ENCODE results near the gene CEP112. TPM values are rescaled to one million over a fixed set of nuclear protein-coding genes. Genes with fewer than 3 reads are reported as not detected.

Gene CEP112
- total RNA-seq, 4 donors from 2014 or later: 1.1 to 12.9 (median 9.1) TPM

- Histone ChIP-seq H3K36me3 (no peaks in the 10 kb centered on the region), H3K27me3 (no peaks in the 10 kb centered on the region), H3K9me3 (no peaks in the 10 kb centered on the region), H3K4me3 (no peak overlapping the region), H3K4me1 (no peaks in the 10 kb centered on the region), H3K27ac (no peak overlapping the region)
- no peak for DNase-seq
- intact Hi-C loops (cut with DNase I; ENCODE audit: low total_unique reads) (no loop called here), in situ Hi-C loops (cut with MboI; ENCODE audit: low pct_ligation_motif_present in 1 of 4, low pct_unique_long_range_greater_than_20kb in 1 of 4, low sequenced_read_pairs in 3 of 4) (no loop called here)
- TF ChIP-seq POLR2A (IDR thresholded peaks at IDR 0.05) (no peak), POLR2AphosphoS5 (IDR thresholded peaks at IDR 0.05) (no peak), EP300 (IDR thresholded peaks at IDR 0.05; ENCODE audit: low read depth) (no peak), CTCF (IDR thresholded peaks at IDR 0.05) (no peak)
- WGBS, 2 donors (ENCODE audit: low coverage in 1 of 2): 79 to 86% methylated on average over 3 of the region's 3 CpGs
Measured at GRCh38 chr17:65893692-65894279, 298.1 kb downstream of the CEP112 start.

- in situ Hi-C loops (cut with MboI; ENCODE audit: low pct_ligation_motif_present in 1 of 4, low pct_unique_long_range_greater_than_20kb in 1 of 4, low sequenced_read_pairs in 3 of 4) (no loop called here), intact Hi-C loops (cut with DNase I; ENCODE audit: low total_unique reads) (no loop called here)
- Histone ChIP-seq H3K9me3 (no peaks in the 10 kb centered on the region), H3K4me3 (no peak overlapping the region), H3K27me3 (no peaks in the 10 kb centered on the region), H3K4me1 (no peaks in the 10 kb centered on the region), H3K27ac (no peak overlapping the region), H3K36me3 (no peaks in the 10 kb centered on the region)
- TF ChIP-seq CTCF (IDR thresholded peaks at IDR 0.05) (no peak), POLR2AphosphoS5 (IDR thresholded peaks at IDR 0.05) (no peak), POLR2A (IDR thresholded peaks at IDR 0.05) (no peak), EP300 (IDR thresholded peaks at IDR 0.05; ENCODE audit: low read depth) (no peak)
- DNase-seq: no peak
- WGBS, 2 donors (ENCODE audit: low coverage in 1 of 2): 74 to 82% methylated on average over 3 to 5 of the region's 5 CpGs
Measured at GRCh38 chr17:65892912-65893377, 299.0 kb downstream of the CEP112 start.

GRCh38 chr17:65891231-65891735 is 300.6 kb downstream of the CEP112 start:
- H3K27ac ChIP-seq: no peak overlapping the region
- no peaks in the 10 kb centered on the region for H3K4me1 ChIP-seq
- 92 to 100% methylated on average over 1 to 7 of the region's 7 CpGs for WGBS, 2 donors (ENCODE audit: low coverage in 1 of 2)
- in situ Hi-C loops (cut with MboI; ENCODE audit: low pct_ligation_motif_present in 1 of 4, low pct_unique_long_range_greater_than_20kb in 1 of 4, low sequenced_read_pairs in 3 of 4) (no loop called here), intact Hi-C loops (cut with DNase I; ENCODE audit: low total_unique reads) (no loop called here)
- no peaks in the 10 kb centered on the region for H3K27me3 ChIP-seq
- H3K36me3 ChIP-seq: no peaks in the 10 kb centered on the region
- DNase-seq: no peak
- TF ChIP-seq POLR2A (IDR thresholded peaks at IDR 0.05) (no peak), POLR2AphosphoS5 (IDR thresholded peaks at IDR 0.05) (no peak), CTCF (IDR thresholded peaks at IDR 0.05) (no peak), EP300 (IDR thresholded peaks at IDR 0.05; ENCODE audit: low read depth) (no peak)
- no peak overlapping the region for H3K4me3 ChIP-seq
- H3K9me3 ChIP-seq: no peaks in the 10 kb centered on the region

GRCh38 chr17:65888649-65889048 is 303.3 kb downstream of the CEP112 start:
- intact Hi-C loops (cut with DNase I; ENCODE audit: low total_unique reads) (no loop called here), in situ Hi-C loops (cut with MboI; ENCODE audit: low pct_ligation_motif_present in 1 of 4, low pct_unique_long_range_greater_than_20kb in 1 of 4, low sequenced_read_pairs in 3 of 4) (no loop called here)
- no peaks in the 10 kb centered on the region for H3K27me3 ChIP-seq
- H3K9me3 ChIP-seq: no peaks in the 10 kb centered on the region
- H3K4me3 ChIP-seq: no peak overlapping the region
- WGBS, 2 donors (ENCODE audit: low coverage in 1 of 2): 86 to 87% methylated on average over 4 of the region's 4 CpGs
- no peak overlapping the region for H3K27ac ChIP-seq
- DNase-seq: no peak
- no peak for TF ChIP-seq POLR2A (IDR thresholded peaks at IDR 0.05)
- no peak for TF ChIP-seq CTCF (IDR thresholded peaks at IDR 0.05)
- no peak for TF ChIP-seq POLR2AphosphoS5 (IDR thresholded peaks at IDR 0.05)
- TF ChIP-seq EP300 (IDR thresholded peaks at IDR 0.05; ENCODE audit: low read depth): no peak
- H3K4me1 ChIP-seq: no peaks in the 10 kb centered on the region
- H3K36me3 ChIP-seq: no peaks in the 10 kb centered on the region
